WTC11 (cell line): ENCODE measurements around the gene B4GALT2. TPM values are rescaled to one million over a fixed set of nuclear protein-coding genes. Genes with fewer than 3 reads are reported as not detected.

ENCODE experiments used
- ATAC-seq: fragments of 200-7000 bp; cut with Tn5 transposase; 2 replicates; pipeline ENCODE4 v1.10.0; 2021; ENCODE audit warnings: mild to moderate bottlenecking, moderate library complexity
- CTCF ChIA-PET: fragments of 300-600 bp; sonication (Branson Sonifier 250); formaldehyde crosslinking; loops from one replicate; lab custom pipeline; 2021; ENCODE audit warnings: antibody characterized with exemption; lab: Charles Lee
- POLR2A ChIA-PET: fragments of 350-600 bp; sonication (Branson Sonifier 250); formaldehyde crosslinking; loops from one replicate; lab custom pipeline; 2021; ENCODE audit warnings: antibody characterized with exemption; lab: Charles Lee
- DNase-seq: peaks from one replicate; pipeline ENCODE4 v3.0.0; 2021; ENCODE audit warnings: low spot score
- H3K27ac Mint-ChIP-seq: 2 replicates; pipeline ENCODE4 v1.8.0; 2021; ENCODE audit warnings: mixed read lengths
- H3K27me3 Mint-ChIP-seq: 2 replicates; pipeline ENCODE4 v1.8.0; 2021; ENCODE audit warnings: low read depth, mild to moderate bottlenecking, moderate library complexity, mixed read lengths
- H3K36me3 Mint-ChIP-seq: 2 replicates; pipeline ENCODE4 v1.8.0; 2021; ENCODE audit warnings: mixed read lengths
- H3K4me1 Mint-ChIP-seq: 2 replicates; pipeline ENCODE4 v1.8.0; 2022; ENCODE audit warnings: mixed read lengths
- H3K4me3 Mint-ChIP-seq: 2 replicates; pipeline ENCODE4 v1.8.0; 2021; ENCODE audit warnings: mild to moderate bottlenecking, moderate library complexity, mixed read lengths
- H3K9me3 Mint-ChIP-seq: 2 replicates; pipeline ENCODE4 v1.8.0; 2021; ENCODE audit warnings: mixed read lengths
- AFF4 ChIP-seq: sonication (generic); formaldehyde crosslinking; IDR thresholded peaks from 2 replicates; pipeline ENCODE4 v1.8.1; 2023; ENCODE audit warnings: mild to moderate bottlenecking, missing genetic modification reagents, borderline replicate concordance
- ARID4B ChIP-seq: sonication (generic); formaldehyde crosslinking; IDR thresholded peaks from 2 replicates; pipeline ENCODE4 v1.8.0; 2023; ENCODE audit warnings: missing genetic modification reagents, mild to moderate bottlenecking, borderline replicate concordance
- ATF1 ChIP-seq: sonication (generic); formaldehyde crosslinking; IDR thresholded peaks from 2 replicates; pipeline ENCODE4 v1.8.1; 2023; ENCODE audit warnings: mild to moderate bottlenecking, moderate library complexity, missing genetic modification reagents
- ATF6 ChIP-seq: sonication (generic); formaldehyde crosslinking; IDR thresholded peaks from 2 replicates; pipeline ENCODE4 v1.8.1; 2023; ENCODE audit warnings: mild to moderate bottlenecking, missing genetic modification reagents
- CBFB ChIP-seq: sonication (generic); formaldehyde crosslinking; IDR thresholded peaks from 2 replicates; pipeline ENCODE4 v1.8.1; 2022; ENCODE audit warnings: mild to moderate bottlenecking, low read depth, missing genetic modification reagents
- CTCF ChIP-seq: fragments of 200-600 bp; IDR thresholded peaks from 2 replicates; pipeline ENCODE4 v1.8.0; 2022; ENCODE audit warnings: antibody characterized with exemption
- ETV6 ChIP-seq: sonication (generic); formaldehyde crosslinking; IDR thresholded peaks from 2 replicates; pipeline ENCODE4 v1.8.1; 2022; ENCODE audit warnings: mild to moderate bottlenecking, missing genetic modification reagents
- GABPB1 ChIP-seq: sonication (generic); formaldehyde crosslinking; IDR thresholded peaks from 2 replicates; pipeline ENCODE4 v1.8.1; 2023; ENCODE audit warnings: mild to moderate bottlenecking, missing genetic modification reagents
- NFATC4 ChIP-seq: fragments of 250-450 bp; sonication (Bioruptor Pico); IDR thresholded peaks from 2 replicates; pipeline ENCODE4 v1.9.0; 2021; ENCODE audit warnings: mild to moderate bottlenecking
- NFE2L1 ChIP-seq: sonication (generic); formaldehyde crosslinking; IDR thresholded peaks from 2 replicates; pipeline ENCODE4 v1.8.1; 2023; ENCODE audit warnings: missing genetic modification reagents
- SMAD4 ChIP-seq: sonication (generic); formaldehyde crosslinking; IDR thresholded peaks from 2 replicates; pipeline ENCODE4 v1.8.0; 2022; ENCODE audit warnings: mild to moderate bottlenecking, missing genetic modification reagents
- ZNF219 ChIP-seq: sonication (generic); formaldehyde crosslinking; IDR thresholded peaks from 2 replicates; pipeline ENCODE4 v1.8.0; 2023; ENCODE audit warnings: missing genetic modification reagents, mild to moderate bottlenecking, borderline replicate concordance
- ZNF317 ChIP-seq: sonication (generic); formaldehyde crosslinking; IDR thresholded peaks from 2 replicates; pipeline ENCODE4 v1.8.1; 2023; ENCODE audit warnings: low read depth, mild to moderate bottlenecking, moderate library complexity, missing genetic modification reagents, borderline replicate concordance
- ZNF423 ChIP-seq: fragments of 250-450 bp; sonication (Bioruptor Pico); IDR thresholded peaks from 2 replicates; pipeline ENCODE4 v2.1.2; 2022; ENCODE audit warnings: mild to moderate bottlenecking, moderate library complexity
- total RNA-seq: library from RNA; stranded (reverse); gene quantifications from 3 replicates; pipeline ENCODE4 v1.2.3, GENCODE V29; 2021
- TF ChIP-seq, protein P1 (sequence below): sonication (generic); formaldehyde crosslinking; IDR thresholded peaks from 2 replicates; pipeline ENCODE4 v1.8.1; 2022; ENCODE audit warnings: mild to moderate bottlenecking, moderate library complexity, missing genetic modification reagents
- TF ChIP-seq, protein P2 (sequence below): sonication (generic); formaldehyde crosslinking; IDR thresholded peaks from 2 replicates; pipeline ENCODE4 v1.8.0; 2022; ENCODE audit warnings: mild to moderate bottlenecking, missing genetic modification reagents
- TF ChIP-seq, protein P3 (sequence below): sonication (generic); formaldehyde crosslinking; IDR thresholded peaks from 2 replicates; pipeline ENCODE4 v1.8.1; 2022; ENCODE audit warnings: mild to moderate bottlenecking, missing genetic modification reagents, moderate library complexity, borderline replicate concordance

Gene B4GALT2
- total RNA-seq, 1 experiment from 2014 or later, result 66.7 TPM

- TF ChIP-seq, protein P1, sequence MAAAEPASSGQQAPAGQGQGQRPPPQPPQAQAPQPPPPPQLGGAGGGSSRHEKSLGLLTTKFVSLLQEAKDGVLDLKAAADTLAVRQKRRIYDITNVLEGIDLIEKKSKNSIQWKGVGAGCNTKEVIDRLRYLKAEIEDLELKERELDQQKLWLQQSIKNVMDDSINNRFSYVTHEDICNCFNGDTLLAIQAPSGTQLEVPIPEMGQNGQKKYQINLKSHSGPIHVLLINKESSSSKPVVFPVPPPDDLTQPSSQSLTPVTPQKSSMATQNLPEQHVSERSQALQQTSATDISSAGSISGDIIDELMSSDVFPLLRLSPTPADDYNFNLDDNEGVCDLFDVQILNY (CRISPR knock-in tag), result no peak
- no peak for TF ChIP-seq NFE2L1 (CRISPR knock-in tag)
- peak; percentile 35; the same call in 1 of the 2 replicates for TF ChIP-seq SMAD4 (CRISPR knock-in tag)
- 0 out of 2 replicates have a peak, but pooled peaks have one; percentile 55 for TF ChIP-seq ARID4B (CRISPR knock-in tag)
- TF ChIP-seq, protein P2, sequence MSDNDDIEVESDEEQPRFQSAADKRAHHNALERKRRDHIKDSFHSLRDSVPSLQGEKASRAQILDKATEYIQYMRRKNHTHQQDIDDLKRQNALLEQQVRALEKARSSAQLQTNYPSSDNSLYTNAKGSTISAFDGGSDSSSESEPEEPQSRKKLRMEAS (CRISPR knock-in tag), result no peak
- TF ChIP-seq, all 79 proteins: peak for 8
These were observed 10.6 kb upstream of the B4GALT2 start (continued) for GRCh38 chr1:43968348-43968948.

DNA sequence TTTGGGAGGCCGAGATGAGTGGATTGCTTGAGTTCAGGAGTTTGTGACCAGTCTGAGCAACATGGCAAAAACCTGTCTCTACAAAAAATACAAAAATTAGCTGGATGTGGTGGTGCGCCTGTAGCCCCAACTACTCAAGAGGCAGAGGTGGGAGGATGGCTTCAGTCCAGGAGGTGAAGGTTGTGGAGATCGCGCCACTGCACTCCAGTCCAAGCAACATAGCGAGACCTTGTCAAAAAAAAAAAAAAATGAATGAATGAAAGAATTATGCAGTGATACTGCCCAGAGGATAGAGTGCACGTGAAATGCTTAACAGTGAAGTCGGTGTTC lies 9.6 kb upstream of the B4GALT2 start:
- H3K27me3 Mint-ChIP-seq, result no peaks in the 10 kb centered on the region
- ChIA-PET CTCF (interaction anchor here (0.7 to 2.8 kb wide), 9 partner anchors 11 to 206 kb away, joined by 3 to 27 read pairs (median 5); partner anchors contain the start of gene IPO13), POLR2A (interaction anchor here (1.0 kb wide), 1 partner anchor 62 kb away, joined by 3 read pairs; no protein-coding TSS in a partner anchor)
- H3K9me3 Mint-ChIP-seq, result no peaks in the 10 kb centered on the region
- ATAC-seq (no peak), DNase-seq (no peak)
- no peak overlapping the region for H3K27ac Mint-ChIP-seq
- peak overlapping the region; percentile 97 for H3K4me3 Mint-ChIP-seq
- H3K4me1 Mint-ChIP-seq, result peaks cover 21% of the 10 kb centered on the region
- peaks cover 13% of the 10 kb centered on the region; the same call in 1 of the 2 replicates for H3K36me3 Mint-ChIP-seq
- TF ChIP-seq AFF4, result no peak
- TF ChIP-seq ZNF423 (CRISPR knock-in tag), result no peak
- TF ChIP-seq, protein P1 (CRISPR knock-in tag), result no peak
- TF ChIP-seq, protein P3, sequence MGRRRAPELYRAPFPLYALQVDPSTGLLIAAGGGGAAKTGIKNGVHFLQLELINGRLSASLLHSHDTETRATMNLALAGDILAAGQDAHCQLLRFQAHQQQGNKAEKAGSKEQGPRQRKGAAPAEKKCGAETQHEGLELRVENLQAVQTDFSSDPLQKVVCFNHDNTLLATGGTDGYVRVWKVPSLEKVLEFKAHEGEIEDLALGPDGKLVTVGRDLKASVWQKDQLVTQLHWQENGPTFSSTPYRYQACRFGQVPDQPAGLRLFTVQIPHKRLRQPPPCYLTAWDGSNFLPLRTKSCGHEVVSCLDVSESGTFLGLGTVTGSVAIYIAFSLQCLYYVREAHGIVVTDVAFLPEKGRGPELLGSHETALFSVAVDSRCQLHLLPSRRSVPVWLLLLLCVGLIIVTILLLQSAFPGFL (CRISPR knock-in tag), result no peak
- TF ChIP-seq ATF1 (CRISPR knock-in tag), result no peak
- no peak for TF ChIP-seq CBFB (CRISPR knock-in tag)
- TF ChIP-seq GABPB1 (CRISPR knock-in tag), result no peak
- no peak for TF ChIP-seq ETV6 (CRISPR knock-in tag)
- TF ChIP-seq CTCF, result no peak
- no peak for TF ChIP-seq ZNF219
- no peak for TF ChIP-seq NFATC4 (CRISPR knock-in tag)
- TF ChIP-seq ZNF317 (CRISPR knock-in tag), result no peak
- TF ChIP-seq ATF6, result no peak
